Transverse colon (tissue), 4 donors: ENCODE measurements around the gene RAVER1. TPM values are rescaled to one million over a fixed set of nuclear protein-coding genes. Genes with fewer than 3 reads are reported as not detected.
A peak's percentile ranks its signal among the peaks of the same experiment; 100 is the strongest.

ENCODE experiments used
- DNase-seq: peaks from one replicate; pipeline ENCODE4 v3.0.0-alpha.2; 2019
- H3K27ac ChIP-seq, 4 donors: fragments of 200-600 bp; sonication (generic); 2 replicates each; pipeline ENCODE4 v1.5.1; 2016 to 2018; ENCODE audit warnings: inconsistent platforms in 4 of 4
- H3K27me3 ChIP-seq: fragments of 200-600 bp; sonication (generic); 2 replicates; pipeline ENCODE4 v1.5.1; 2017; ENCODE audit warnings: inconsistent platforms
- H3K36me3 ChIP-seq, 4 donors: fragments of 200-600 bp; sonication (generic); 2 replicates each; pipeline ENCODE4 v1.5.1; 2017 to 2019; ENCODE audit warnings: inconsistent platforms in 4 of 4
- H3K4me1 ChIP-seq, 4 donors: fragments of 200-600 bp; sonication (generic); 2 replicates each; pipeline ENCODE4 v1.5.1; 2017 to 2020; ENCODE audit warnings: inconsistent platforms in 4 of 4
- H3K4me3 ChIP-seq, 4 donors: fragments of 200-600 bp; sonication (generic); 1 replicate in 1 of 4; 2 replicates in 3 of 4; pipeline versions ENCODE4 v1.5.1 to v1.6.1; 2017 to 2019; ENCODE audit warnings: inconsistent platforms in 4 of 4
- H3K9me3 ChIP-seq, 2 donors: fragments of 200-600 bp; sonication (generic); 2 replicates each; pipeline ENCODE4 v1.5.1; 2017 to 2019; ENCODE audit warnings: inconsistent platforms in 2 of 2
- EP300 ChIP-seq: sonication (generic); formaldehyde crosslinking; IDR thresholded peaks from one replicate; pipeline ENCODE4 v1.6.1; 2017; ENCODE audit warnings: antibody characterized with exemption, low read depth
- POLR2A ChIP-seq: fragments of 450-650 bp; IDR thresholded peaks from one replicate; pipeline ENCODE4 v1.6.1; 2016; ENCODE audit warnings: antibody characterized with exemption, mild to moderate bottlenecking, moderate library complexity
- POLR2AphosphoS5 ChIP-seq, 3 donors: sonication (generic); formaldehyde crosslinking; IDR thresholded peaks; one replicate each; pipeline ENCODE4 v1.6.1; 2016; ENCODE audit warnings: antibody characterized with exemption in 3 of 3
- WGBS, 2 donors: methylation state at CpG; one replicate each; pipeline ENCODE4 v1.1.5; 2018; ENCODE audit warnings: low coverage in 1 of 2; 5-methylcytosine and 5-hydroxymethylcytosine counted together
- in situ Hi-C, 4 donors: fragments of 200-750 bp; cut with MboI; loops; one replicate each; pipeline versions ENCODE4 v1.15.0 to v1.15.1; 2017; ENCODE audit warnings: low sequenced_read_pairs in 3 of 4, low pct_ligation_motif_present in 1 of 4, low pct_unique_long_range_greater_than_20kb in 1 of 4
- intact Hi-C: fragments of 100-400 bp; cut with DNase I; formaldehyde crosslinking; loops from one replicate; pipeline ENCODE4 v1.15.1; 2023; ENCODE audit warnings: low total_unique reads
- total RNA-seq, 4 donors: library from RNA; depleted of rRNA; stranded (reverse); fragments of >200 nt; gene quantifications; one replicate each; pipeline ENCODE4 v1.1.0, GENCODE V29; 2016
- TF ChIP-seq, protein P1 (sequence below), 5 experiments: fragments of 200-600 bp in 3 of 5; fragments of 450-650 bp in 2 of 5; sonication (generic) in 3 of 5; IDR thresholded peaks; 1 replicate in 2 of 5; 2 replicates in 3 of 5; pipeline ENCODE4 v1.5.1; 2016 to 2017; ENCODE audit warnings: antibody characterized with exemption in 5 of 5, inconsistent platforms in 3 of 5, mild to moderate bottlenecking in 2 of 5, moderate library complexity in 1 of 5

RAVER1 gene
- total RNA-seq, 4 donors from 2014 or later: 35.0 to 39.6 (median 38.6) TPM

DNA sequence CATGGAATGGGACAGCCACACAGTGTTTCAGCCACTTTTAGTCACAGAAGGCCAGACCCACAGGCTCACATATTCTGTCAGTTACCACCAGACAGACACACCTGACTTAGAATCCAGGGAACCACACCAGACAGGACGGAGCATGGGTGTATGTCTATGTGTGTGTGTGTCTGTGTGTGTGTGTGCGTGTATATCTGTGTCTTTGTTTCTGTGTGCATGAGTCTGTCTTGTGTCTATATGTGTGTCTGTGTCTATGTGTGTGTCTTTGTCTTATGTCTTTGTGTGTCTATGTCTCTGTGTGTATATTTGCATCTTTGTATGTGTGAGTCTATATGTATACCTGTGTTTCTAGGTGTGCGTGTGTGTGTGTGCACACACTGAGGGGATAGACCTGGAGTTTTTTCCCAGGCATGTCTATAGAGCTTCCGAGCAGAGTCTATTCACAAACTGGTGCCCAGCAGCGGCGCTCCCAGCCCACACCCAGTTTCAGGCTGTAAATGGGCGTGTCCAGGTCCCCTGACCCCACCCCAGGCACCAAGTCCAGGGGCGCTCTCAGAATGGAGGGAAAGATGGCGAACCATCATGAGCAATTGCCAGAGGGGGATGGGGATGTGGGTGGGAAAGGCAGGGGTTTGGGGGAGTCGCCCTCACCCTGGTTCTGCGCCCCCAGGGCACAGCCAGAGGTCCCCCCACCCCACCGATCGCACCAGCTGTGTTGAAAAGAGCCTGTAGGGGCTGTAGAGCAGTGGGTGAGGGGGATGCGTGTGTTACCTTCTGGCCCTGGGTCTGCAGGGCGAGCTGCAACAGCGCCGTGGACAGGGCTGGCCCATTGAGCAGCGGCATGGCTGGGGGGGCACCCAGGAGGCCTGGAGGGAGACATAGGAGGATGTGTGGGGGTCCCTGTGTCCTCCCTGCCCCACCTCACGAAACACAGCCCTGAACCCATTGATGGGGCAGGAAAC lies 11.2 kb downstream of the RAVER1 start:
- in situ Hi-C loops: no loop called here
- Histone ChIP-seq H3K4me1 (peaks cover 9 to 18% (median 16%) of the 10 kb centered on the region in 4 donors), H3K4me3 (no peak overlapping the region), H3K9me3 (no peaks in the 10 kb centered on the region), H3K27me3 (no peaks in the 10 kb centered on the region), H3K27ac (peak overlapping the region; percentile 76 to 79 (median 77)), H3K36me3 (peaks cover 0 to 41% (median 10%) of the 10 kb centered on the region in 4 donors)
- intact Hi-C loops: no loop called here
- 60 to 61% methylated on average over 4 to 17 of the region's 19 CpGs for WGBS, 2 donors
- TF ChIP-seq, protein P1, sequence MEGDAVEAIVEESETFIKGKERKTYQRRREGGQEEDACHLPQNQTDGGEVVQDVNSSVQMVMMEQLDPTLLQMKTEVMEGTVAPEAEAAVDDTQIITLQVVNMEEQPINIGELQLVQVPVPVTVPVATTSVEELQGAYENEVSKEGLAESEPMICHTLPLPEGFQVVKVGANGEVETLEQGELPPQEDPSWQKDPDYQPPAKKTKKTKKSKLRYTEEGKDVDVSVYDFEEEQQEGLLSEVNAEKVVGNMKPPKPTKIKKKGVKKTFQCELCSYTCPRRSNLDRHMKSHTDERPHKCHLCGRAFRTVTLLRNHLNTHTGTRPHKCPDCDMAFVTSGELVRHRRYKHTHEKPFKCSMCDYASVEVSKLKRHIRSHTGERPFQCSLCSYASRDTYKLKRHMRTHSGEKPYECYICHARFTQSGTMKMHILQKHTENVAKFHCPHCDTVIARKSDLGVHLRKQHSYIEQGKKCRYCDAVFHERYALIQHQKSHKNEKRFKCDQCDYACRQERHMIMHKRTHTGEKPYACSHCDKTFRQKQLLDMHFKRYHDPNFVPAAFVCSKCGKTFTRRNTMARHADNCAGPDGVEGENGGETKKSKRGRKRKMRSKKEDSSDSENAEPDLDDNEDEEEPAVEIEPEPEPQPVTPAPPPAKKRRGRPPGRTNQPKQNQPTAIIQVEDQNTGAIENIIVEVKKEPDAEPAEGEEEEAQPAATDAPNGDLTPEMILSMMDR (IDR thresholded peaks at IDR 0.05): no peak
- TF ChIP-seq POLR2AphosphoS5 (IDR thresholded peaks at IDR 0.05) (peak in 2 of 3 donors; percentile 27 to 33), EP300 (no peak), POLR2A (peak; percentile 29)
- DNase-seq: peak; percentile 88

DNA sequence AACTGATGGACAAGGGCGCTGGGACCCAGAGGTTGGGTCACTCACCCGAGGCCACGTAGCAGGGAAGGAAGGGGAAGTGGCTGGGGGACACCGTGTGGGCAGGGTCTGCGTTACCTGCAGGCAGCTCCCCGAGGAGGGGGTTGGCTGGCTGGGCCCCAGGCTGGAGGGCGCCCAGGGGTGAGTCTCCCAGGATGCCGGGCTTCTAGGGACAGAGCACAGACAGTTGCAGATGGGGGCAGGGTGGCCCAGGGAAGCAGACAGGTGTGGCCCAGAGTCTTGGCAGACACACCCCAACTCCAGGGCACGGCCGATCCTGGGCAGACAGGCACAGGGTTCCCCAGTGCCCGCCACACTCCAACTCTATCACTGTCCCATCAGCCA lies 11.9 kb downstream of the RAVER1 start:
- intact Hi-C loops: no loop called here
- WGBS, 2 donors: 65% methylated on average over 11 of the region's 11 CpGs; no CpG with 5 or more reads in 1 of the 2 donors
- Histone ChIP-seq H3K4me1 (peaks cover 9 to 18% (median 16%) of the 10 kb centered on the region in 4 donors), H3K27me3 (no peaks in the 10 kb centered on the region), H3K36me3 (peaks cover 0 to 41% (median 8%) of the 10 kb centered on the region in 4 donors), H3K9me3 (no peaks in the 10 kb centered on the region), H3K4me3 (no peak overlapping the region), H3K27ac (peak overlapping the region; percentile 76 to 79 (median 77))
- DNase-seq: peak; percentile 81
- TF ChIP-seq POLR2AphosphoS5 (IDR thresholded peaks at IDR 0.05) (no peak), POLR2A (no peak)
- in situ Hi-C loops: no loop called here

DNA sequence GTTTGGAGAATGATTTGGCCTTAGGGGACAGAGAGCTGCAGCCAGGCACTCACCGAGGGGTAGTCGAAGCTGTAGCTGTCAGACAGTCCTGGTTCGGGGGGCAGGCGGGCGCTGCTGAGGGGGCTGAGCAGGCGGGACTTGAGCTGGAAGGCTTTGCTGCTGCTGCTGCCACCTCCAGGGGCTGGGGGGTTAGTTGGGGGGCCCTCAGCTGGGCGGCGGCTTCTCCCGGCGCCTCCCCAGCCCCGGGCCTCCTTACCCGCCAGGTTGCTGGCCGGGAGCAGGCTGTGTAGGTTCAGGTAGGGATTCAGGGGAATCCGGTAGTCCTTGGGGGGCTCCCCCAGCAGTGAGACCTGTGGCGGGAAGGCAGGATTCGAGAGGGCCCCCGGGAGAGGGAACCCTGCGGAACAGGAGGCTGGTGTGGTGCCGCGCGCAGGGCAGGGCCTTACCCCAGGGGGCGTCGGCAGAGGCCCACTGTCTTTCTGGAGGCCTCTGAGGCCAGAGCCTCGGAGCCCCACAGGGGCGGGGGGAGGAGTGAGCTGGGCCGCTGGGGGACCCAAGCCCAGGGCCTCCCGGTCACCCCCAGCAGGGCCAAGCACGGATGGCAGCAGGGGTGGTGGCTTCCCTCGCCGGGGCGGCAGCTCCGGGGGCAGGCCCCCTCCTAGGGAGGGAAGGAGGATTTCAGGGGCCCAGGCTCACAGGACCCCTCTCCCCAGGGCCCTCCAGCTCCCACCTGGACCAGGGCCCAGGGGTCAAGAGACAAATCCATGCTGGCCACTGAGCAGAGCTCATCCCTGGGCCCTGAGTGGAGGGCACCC lies 12.5 kb downstream of the RAVER1 start:
- Histone ChIP-seq H3K36me3 (peaks cover 0 to 35% (median 6%) of the 10 kb centered on the region in 4 donors), H3K27ac (peak overlapping the region; percentile 76 to 79 (median 77))
- WGBS, 2 donors: 93% methylated on average over 23 of the region's 32 CpGs; no CpG with 5 or more reads in 1 of the 2 donors

DNA sequence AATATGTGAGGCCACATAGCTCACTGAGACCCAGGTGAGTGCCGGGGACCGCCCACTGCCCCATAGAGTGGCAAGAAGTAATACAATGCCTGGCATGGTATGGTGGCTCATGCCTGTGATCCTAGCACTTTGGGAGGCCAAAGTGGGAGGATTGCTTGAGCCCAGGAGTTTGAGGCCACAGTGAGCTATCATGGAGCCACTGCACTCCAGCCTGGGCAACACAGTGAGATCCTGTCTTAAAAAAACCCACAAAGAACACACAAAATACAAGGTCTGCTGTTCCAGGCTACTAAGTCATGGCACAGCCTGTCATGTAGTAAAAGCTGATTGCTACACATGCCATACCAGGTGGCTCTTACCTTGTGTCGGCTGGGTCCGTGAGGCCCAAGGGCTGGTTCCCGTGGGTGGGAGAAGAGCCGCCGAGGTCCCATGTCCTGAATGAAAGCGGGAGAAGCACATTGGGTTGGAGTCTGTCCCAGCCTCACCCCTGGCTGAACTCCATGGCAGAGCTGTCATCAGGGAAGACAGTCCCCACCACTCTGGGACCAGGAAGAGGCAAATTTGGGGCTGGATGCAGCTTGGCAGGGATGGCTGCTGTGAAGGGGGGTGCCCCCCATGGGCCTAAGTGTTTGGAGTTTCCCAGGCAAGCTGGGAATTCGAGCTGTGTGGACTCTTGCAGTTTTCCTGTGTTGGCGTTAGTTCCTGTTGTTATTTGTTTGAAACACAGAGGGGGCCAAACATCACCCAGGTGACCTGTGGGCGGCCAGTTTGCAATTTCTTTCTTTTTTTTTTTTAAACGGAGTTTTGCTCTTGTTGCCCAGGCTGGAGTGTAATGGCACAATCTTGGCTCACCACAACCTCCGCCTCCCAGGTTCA lies 14.3 kb downstream of the RAVER1 start:
- Histone ChIP-seq H3K36me3 (peaks cover 0 to 24% (median 0%) of the 10 kb centered on the region in 4 donors), H3K9me3 (no peaks in the 10 kb centered on the region), H3K27me3 (no peaks in the 10 kb centered on the region), H3K4me3 (no peak overlapping the region), H3K4me1 (peaks cover 9 to 31% (median 30%) of the 10 kb centered on the region in 4 donors), H3K27ac (no peak overlapping the region)
- no peak for DNase-seq
- in situ Hi-C loops (no loop called here), intact Hi-C loops (no loop called here)
- WGBS, 2 donors: 90 to 91% methylated on average over 2 to 13 of the region's 13 CpGs
- TF ChIP-seq EP300 (no peak), POLR2AphosphoS5 (IDR thresholded peaks at IDR 0.05) (no peak), POLR2A (no peak)
- TF ChIP-seq, protein P1 (IDR thresholded peaks at IDR 0.05): no peak

More for the DNA sequence above, 12.5 kb downstream of the RAVER1 start:
- Histone ChIP-seq H3K4me3 (no peak overlapping the region), H3K9me3 (no peaks in the 10 kb centered on the region), H3K4me1 (peaks cover 9 to 22% (median 21%) of the 10 kb centered on the region in 4 donors), H3K27me3 (no peaks in the 10 kb centered on the region)
- in situ Hi-C loops: no loop called here
- TF ChIP-seq, protein P1 (IDR thresholded peaks at IDR 0.05): no peak
- TF ChIP-seq POLR2AphosphoS5 (IDR thresholded peaks at IDR 0.05) (no peak), POLR2A (no peak), EP300 (no peak)
- intact Hi-C loops: no loop called here
- no peak for DNase-seq
